Erythroblast (primary cell): ENCODE results near the gene IL31RA.

Experiments
- GATA1 ChIP-seq: IDR thresholded peaks from 2 replicates; pipeline ENCODE4 v1.6.1; 2011; ENCODE audit warnings: low read depth, mild to moderate bottlenecking, control low read depth, low read length, moderate library complexity
- POLR2A ChIP-seq: IDR thresholded peaks from 2 replicates; pipeline ENCODE4 v1.6.1; 2011; ENCODE audit warnings: mild to moderate bottlenecking, low read length

DNA sequence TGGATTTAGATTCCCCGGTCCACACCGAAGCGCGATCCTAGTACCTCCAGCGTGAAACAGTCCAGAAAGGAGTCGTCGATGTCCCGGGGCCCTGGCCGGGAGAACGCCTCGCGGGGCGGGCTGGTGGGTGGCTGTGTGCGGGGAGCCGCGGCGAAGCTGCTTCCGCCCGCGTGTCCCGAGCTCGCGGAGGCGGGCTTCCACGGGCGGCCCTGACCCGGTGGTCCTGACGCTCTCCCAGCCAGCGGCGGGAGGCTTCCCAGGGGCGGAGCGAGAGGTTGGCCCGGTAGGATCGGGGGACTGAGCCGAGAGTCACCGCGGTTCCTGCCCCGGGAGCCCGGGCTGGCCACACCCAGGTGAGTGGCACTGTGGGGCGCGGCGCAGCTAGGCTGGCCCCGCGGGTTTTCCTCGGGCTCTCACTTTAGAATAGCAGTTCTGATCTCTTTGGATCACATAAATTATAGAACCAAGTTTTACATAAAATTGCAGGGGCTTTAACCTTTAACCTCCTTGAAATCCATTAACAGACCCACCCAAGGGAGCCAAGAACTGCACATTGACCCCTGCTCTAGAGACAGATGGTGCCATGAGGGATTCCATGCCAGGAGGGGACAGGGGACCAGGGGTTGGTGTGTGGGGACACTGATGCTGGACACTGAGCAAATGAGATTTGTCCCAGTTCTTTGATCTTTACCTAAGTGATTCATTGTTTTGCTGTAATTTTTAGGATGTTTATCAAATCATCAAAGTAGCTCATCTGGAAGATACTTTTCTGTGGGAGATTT lies 29.2 kb upstream of the IL31RA start:
- no peak for TF ChIP-seq POLR2A
- no peak for TF ChIP-seq GATA1
